HG03575 (cell line): ENCODE data around the gene MYOM3.

Experiments used
- ATAC-seq: cut with Tn5 transposase; IDR thresholded peaks from one replicate; pipeline ENCODE4 v1.9.1; 2021; ENCODE audit not compliant: unreplicated experiment, insufficient number of reproducible peaks, low FRiP score; ENCODE audit errors: extremely low read depth

MYOM3 gene

DNA sequence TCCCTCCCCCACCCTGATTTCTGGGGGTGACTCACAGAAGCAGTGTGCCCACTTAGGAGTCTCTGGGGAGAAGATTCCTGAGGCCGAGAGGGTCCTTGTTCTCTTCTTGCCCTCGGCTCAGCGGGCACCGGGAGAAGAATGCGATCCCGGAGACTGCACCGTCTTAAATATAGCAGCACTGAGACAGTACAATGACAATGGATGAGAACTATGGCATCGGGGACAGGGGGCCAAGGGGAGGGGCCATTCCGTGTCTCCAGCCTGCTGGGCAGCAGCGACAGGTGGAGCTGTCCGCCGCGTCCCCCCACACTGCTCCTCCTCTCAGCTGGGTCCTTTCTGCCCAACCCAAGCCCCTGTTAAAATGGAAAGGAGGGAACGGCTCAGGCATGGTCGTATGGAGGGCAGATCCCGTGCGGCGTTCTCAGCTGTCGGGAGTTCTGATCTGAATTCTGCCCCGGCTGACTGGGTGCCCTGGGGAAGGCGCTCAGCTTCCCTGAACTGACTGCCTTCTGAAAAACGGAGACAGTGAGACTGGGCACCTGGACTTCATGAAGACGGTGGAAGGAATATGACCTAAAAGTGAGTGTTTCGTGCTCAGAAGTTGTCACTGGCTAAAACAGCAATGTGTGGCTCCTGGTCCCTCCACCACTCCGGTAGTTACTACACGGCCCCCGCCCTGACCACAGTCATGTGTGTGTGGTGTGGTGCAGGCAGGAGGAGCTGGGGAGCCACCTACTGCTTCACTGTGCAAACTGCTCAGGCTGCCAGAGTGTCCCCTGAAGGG is at the start of gene MYOM3:
MYOM3 (minus strand) TSS at position 140 of the 784 bp plus-strand sequence. CDS start 3,499 bp downstream, outside the sequence.
- no peak for ATAC-seq

DNA sequence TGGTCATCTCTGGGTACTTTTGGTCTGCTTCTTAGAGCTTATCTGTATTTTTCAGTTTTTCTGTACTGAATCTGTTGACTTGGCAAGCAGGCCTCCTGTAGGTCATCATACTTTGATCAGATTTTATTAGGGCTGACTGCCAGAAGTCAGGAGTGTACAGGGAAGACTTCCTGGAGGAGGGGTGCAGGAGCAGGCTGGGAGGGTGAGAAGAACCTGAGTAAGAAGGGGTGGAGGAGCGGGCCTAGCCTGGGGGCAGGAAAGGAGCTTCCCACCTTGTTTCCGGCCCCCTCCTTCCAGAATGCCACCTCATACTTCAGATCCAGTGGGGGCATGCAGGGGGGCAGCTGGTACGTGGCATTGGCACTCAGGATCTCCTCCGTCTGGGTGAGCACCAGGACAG is 49.3 kb upstream of the MYOM3 start:
- ATAC-seq = no peak

DNA sequence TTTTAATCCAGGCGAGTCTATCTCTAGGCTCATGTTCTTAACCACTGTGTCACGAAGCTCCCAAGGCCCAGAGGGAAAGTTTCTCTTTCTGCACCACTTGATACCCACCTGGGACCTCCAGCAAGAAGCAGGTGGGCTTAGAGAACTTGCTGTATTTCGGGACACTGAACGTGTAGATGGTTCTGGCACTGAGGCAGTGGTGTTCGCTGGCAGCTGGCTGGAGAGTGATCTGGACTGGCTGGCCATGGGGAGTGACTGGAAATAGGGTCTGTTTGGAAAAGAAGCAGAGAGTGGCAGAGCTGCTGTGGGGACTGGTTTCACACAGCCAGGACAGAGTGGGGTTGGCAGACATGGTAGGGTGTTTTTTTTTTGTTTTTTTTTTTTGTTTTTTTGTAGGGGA is 47.4 kb upstream of the MYOM3 start:
- ATAC-seq = no peak

DNA sequence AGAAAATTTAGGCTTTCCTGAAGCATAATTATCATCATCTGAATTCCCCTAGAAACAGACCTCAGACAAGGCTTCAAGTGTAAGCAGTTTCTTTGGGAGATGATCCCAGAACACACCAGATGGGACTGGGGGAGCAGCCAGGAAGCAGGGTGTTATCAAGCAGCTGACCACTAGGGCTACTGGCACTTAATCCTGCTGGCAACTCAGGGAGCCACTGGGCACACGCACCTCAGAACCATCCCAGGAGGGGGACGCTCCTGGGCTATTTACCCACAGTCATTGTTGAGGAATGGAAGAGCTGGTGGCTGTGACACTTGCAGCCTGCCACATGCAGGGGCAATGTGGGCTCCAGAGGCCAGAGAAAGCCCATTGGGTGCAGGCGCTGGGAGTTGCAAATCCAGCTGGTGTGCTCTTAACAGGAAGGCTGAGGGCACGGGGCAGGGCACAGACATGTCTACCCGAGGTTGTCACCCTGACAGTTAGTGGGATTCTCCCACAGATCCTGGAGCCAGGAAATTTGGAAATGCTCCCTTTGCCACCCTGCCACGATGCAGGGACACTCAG is 46.1 kb upstream of the MYOM3 start:
- no peak for ATAC-seq

DNA sequence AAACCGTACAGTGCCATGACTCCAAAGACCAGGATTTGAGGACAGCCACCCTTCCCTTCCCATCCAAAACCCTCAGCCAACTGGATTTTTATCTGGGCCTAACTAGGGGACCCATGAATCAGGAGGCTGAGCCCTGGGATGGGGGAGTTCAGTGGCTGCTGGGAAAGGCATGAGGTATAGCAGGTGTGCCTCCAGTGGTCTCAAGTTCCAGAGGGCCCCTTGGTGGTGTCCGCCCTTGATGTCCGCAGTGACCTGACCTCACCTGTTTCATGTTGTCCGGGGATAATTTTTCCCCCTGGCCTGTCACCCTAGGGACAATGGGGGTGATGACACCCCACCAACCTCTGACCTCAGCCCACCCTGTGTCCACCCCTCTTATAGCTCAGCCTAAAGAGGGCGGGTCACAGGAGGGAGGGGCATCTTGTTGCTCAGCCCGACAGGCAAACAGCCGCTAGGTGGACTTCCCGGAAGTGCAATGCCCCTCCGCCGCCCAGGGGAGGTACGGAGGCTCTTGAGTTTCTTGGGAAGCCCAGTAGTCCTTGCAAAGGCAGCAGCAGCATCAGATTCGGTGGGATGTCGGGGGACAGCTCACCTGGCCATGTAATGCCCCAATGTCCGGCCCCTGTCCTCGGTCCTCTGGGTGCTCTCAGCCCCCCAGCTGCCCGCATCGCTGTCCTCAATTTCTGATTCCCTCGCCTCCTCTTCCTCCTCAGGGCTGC is 44.8 kb upstream of the MYOM3 start:
- no peak for ATAC-seq

DNA sequence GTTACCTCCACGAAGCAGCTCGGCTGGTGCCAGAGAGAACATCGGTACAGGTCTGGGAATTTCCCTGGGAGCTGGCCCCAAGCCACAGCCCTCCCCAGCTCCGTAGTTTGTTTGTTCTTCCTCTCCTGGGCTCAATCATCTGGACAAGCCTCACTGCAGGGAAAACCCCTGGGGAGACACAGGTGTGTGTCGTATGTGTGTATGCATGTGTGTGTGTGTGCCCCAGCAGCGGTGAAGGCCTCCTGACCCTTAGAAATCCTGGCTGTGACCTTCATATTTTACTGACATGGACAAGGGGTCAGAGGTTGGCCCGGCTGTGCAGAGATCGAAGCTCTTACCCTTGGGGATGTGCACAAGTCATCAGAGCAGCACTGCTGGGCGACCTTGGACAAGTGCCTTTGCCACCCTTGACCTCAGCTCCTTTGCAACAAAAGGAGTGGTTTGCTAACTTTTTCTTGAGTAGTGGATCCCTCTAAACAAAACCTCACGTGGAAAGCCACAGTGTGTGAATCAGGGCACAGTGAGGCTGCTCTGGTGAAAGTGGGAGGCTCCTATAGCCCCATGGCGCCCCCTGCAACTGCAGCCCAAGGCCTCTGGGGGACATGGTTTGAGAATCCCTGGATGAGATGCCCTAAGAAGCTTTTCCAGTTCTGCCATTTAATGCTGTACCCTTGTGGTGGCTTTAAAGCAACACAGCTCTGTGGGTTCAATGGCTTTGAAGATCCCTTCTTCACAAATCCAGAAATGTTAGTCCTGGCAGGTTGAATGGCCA is 43.3 kb upstream of the MYOM3 start:
- ATAC-seq = no peak

DNA sequence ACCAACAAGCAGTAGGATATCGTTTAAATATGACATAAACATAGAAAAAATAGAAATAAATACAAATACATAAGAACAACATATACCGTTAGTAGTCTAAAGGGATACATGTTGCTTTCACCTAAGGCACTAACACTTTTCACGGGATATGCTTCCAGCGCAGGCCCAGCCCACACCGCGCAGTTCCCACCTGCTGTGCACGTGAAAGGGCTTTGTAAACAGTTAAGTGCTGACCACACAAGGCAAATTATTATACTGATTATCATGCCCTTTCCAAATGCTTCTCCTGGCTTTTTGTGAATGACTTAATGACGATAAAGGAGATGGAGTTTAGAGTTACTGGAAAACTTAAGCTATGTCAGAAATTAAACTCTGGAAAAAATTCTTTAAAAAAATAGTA is 42.3 kb upstream of the MYOM3 start:
- ATAC-seq = no peak

DNA sequence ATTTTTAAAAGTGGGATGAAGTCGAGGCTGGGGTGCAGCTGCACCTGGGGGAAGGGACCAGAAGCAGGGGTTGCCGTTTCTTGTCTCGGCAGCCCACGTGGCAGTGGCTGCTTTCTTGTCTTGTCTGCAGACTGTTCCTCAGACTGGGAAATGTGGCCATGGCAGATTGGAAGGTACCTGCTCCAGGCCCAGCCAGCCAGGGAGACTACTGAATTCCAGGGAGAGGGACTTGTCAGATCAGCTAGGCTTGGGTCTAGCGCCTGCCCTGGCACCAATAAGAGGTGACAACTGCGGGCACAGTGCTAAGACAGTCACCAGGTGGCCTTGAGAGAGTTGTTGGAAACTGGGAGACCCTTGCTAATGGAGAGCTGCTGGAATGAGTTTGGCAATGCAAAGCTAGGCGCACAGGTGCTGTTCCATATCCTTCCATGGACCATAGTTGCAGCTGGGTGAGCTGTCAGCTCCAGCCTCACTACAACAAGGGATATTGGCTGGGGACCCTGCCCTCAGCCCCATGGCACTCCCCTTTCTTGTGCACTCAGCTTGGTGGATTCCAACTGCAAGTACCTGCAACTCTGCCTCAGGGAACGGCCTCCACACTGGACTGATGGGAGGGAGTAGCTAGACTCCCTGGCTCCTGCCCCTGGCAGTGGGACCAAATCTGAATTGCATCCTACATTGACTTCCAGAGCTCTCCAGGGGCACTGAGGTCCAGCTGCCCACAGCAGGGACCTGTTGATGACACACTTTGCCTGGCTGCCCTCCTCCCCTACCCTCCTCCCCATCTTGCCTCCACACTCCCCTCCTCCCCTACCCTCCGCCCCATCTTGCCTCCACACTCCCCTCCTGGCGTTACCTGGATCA is 40.9 kb upstream of the MYOM3 start:
- ATAC-seq = no peak

DNA sequence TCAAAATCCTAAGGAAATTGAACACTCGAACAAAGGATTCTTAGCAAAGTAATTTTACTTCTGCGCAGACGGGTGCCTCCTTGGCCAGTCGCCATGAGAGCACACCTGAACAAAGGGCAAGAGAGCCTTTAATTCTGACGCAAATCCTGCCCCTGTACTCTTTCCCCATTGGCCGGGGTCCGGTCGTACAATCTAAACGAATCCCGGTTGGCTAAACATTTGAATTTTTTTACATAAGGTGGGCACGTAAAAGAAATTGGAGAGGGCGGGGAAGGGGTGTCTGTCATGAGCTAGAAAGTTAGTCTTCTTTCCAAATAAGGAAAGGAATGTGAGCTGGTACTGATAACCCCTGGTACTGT is 39.2 kb upstream of the MYOM3 start:
- no peak for ATAC-seq

DNA sequence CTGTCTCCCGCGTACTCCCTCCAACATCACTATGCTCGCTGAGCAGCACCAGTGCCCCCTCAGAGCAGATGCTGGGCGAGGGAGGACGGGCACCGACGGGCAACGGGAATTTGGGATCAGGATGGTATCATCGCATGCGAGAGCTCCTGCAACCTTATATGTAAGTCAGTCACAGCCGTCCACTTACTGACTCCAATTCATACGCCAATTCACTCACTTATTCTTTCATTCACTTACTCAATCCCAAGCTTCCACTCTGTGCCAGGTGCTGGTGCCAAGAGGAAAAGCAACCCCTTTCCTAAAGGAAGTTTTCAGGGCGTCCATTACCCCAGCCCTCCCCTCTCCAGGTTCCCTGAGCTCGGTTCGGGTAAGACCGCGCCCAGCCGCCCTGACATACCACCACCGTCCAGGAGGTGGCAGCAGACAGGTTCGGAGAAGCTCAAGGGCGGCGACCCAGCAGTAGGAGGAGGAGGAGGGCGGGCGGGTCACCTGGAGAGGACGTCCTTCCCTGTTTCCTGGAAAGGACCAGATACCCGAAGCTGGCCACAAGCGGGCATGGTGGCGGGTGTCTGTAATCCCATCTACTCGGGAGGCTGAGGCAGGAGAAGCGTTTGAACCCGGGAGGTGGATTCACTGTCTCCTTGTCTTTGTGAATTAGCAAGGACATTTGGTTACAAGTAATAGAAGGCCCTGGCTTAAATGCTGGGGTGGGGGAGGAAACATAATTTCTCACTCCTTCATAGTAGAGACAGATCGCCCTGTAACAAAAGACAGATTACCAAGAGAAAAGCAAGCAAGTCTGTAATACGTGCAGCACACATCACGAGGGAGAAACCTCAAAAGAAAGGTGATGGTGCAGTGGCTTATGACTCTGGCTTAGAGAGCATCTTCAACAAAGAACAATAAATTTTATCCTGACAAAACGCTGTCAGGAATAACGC is 38.6 kb upstream of the MYOM3 start:
- no peak for ATAC-seq

DNA sequence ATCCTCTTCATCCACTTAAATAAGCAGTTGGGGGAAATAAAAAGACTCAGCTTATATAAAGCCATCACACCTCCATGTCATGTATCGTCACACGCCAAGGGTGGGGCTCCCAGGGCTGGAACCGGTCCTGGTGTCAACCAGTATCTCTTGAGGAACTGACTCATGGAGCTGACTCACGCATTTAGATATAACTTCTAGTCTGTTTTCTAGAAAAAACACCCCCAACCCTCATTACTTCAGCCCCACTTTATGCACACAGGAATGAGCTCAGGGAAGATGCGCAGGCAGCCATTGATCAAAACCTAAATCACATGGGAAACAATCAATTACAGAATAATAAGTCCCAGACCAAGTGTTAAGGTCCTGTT is 37.9 kb upstream of the MYOM3 start:
- no peak for ATAC-seq

DNA sequence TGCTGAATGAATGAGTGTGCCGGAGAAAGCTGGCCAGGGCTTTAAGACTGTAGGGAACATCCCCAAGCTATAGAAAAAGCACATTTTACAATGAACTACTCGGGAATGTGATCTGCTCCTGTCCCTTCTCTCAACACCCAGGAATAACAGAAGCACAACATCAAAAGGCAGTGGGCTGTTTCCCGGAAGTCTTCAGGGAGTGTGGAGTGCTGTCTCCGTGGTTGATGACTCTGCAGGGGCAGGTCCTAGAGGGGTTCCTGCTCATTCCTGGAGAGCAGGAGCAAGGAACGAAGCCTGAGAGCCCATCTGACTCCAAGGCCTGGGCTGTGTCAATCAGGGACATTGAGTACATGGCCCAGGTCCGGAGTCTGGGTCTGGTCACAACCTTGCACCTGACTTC is 35.9 kb upstream of the MYOM3 start:
- ATAC-seq = no peak

DNA sequence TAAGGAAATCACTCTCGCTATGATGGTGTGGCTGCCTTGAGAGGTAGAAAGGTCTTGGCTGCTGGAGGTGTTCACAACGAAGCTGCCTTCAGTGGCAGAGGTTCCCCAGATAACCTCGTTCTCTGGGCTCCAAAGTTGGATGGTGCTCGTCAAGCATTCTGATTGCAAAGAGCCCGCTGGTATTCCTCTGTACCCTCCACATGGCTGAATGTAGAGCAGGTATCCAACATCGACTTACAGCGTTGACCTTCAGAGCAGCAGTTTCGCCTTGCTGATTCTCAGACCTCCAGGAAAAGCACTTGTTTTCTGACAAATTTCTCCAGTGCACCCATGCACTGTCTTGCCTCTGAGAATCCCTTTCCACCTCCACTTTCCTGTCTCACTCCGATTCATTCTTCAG is 35.3 kb upstream of the MYOM3 start:
- ATAC-seq = no peak

DNA sequence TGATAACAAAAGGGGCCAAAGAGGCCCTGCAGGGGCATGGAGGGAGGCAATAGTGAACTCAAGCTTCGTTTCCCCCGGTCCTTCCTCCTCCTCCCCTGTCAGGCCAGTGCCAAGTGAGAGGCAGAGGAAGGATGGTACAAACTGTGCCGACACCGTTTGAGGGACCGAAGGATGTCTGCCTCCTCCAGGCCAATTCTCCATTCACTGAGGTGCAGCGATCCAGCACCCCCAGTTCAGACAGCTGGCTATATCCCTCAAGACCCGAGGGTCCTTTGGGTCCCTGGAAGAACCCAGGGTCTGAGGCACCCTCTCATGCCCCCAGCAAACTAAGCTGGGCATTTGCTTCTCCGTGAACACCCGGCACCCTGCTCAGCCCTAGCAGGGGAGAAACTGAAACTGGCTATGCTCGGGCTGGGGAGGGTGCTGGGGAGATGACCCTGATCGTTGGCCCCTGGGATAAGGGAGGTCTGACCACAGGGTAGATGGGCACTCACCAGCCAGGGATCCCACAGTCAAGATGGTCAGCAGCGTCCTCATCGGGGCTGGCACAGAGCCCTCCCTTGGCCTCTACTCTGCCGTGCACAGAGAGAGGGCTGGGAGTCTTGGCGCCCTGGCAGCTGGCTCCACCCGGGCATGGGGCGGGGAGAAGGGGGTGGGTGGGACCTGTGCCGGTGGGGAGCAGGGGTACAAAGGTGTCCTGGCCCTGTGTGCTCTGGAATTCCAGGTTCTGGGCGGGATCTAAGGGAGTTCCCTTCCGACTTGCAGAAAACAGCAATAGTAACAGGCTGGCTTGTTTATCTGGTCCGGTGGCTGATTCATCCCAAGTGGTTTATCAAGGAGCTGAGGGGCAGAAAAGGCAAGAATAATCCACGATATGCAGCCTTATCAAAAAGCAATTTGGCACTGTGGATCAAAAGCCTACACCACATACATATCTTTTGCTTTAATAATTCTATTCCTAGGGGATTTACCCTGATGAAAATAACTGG is 30.9 kb upstream of the MYOM3 start, which contains the start of gene IL22RA1:
IL22RA1 (minus strand) TSS at position 595 of the 989 bp plus-strand sequence; CDS start at position 537, 58 bp downstream.
- ATAC-seq = no peak

DNA sequence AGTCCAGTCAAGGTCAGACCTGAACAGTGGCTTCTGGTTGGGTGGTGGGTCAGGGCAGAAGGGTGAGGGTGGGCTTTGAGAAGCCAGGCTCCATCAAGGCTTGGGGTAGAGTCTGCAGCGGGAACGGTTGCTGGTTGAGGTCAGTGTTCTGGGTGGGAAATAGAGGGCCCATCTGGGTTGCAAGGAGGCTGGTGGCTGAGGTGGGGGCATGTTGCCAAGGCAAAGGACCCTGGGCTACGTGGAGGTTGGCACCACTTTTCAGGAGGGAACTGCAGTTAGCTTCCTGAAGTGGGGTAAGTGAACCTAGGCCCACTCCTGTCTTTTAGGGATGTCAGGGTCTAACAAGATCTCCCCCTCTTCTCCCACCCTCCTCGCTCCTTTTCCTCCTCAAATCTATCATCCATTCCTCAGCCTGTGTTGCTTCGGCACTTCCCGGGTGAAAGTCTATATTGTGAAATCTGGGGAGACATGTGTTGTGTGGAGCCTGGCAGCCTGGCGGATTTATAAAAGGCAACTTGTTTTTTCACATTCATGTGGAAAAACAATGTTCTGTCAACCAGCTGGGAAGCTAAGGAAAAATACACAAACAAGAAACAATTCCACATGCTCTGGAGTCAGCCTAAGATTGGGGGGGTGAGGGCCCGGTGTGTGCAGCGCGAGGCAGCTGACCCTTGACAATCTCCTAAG is 29.5 kb upstream of the MYOM3 start:
- ATAC-seq = no peak

DNA sequence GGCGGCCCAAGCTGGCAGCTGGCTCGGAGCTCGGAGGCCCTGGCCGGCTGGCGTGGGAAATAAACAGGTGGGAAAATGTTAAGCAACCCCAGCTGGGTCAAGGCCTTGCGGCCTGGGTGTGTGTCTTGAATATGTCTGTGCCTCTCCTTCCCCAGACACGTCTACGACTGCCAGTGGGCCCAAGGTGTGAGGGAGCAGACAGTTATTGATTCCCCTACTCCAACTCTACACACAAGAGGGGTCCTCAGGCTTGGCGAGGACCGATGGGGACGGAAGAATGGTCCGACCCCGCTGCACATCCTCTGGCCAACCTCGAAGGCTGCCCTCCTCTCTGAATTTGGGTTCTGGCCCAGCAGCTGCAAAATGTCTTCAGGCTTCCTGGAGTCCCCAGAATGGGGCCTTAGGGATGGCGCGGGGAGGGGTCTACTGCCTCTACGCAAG is 28.8 kb upstream of the MYOM3 start:
- ATAC-seq = no peak
